ENCODE data around the gene FGF14.
"Not testable (repeated sequence)": the region's sequence is repeated elsewhere in the genome, so short reads cannot be mapped to it uniquely, and the experiment has no call there.

FGF14 gene

GRCh38 chr13:102073251-102073650, 328.6 kb downstream of the FGF14 start:
- Histone ChIP-seq H3K4me1 (ENCODE audit: control insufficient read depth in 1 of 2, insufficient read depth in 2 of 2, low read length in 2 of 2) (no peaks in the 10 kb centered on the region), H3K4me3 (ENCODE audit: low read depth in 1 of 2, low read length in 2 of 2) (no peak overlapping the region), H3K27me3 (ENCODE audit: low read depth, low read length) (no peaks in the 10 kb centered on the region), H3K9me3 (ENCODE audit: control insufficient read depth in 1 of 2, low read length in 2 of 2) (no peaks in the 10 kb centered on the region), H3K27ac (ENCODE audit: low read length) (no peak overlapping the region), H3K36me3 (ENCODE audit: control insufficient read depth in 1 of 2, insufficient read depth in 2 of 2, low read length in 2 of 2) (no peaks in the 10 kb centered on the region)

- Histone ChIP-seq H3K4me1 (ENCODE audit: control insufficient read depth in 1 of 2, insufficient read depth in 2 of 2, low read length in 2 of 2) (no peaks in the 10 kb centered on the region), H3K4me3 (ENCODE audit: low read depth in 1 of 2, low read length in 2 of 2) (no peak overlapping the region), H3K27ac (ENCODE audit: low read length) (no peak overlapping the region), H3K36me3 (ENCODE audit: control insufficient read depth in 1 of 2, insufficient read depth in 2 of 2, low read length in 2 of 2) (no peaks in the 10 kb centered on the region), H3K9me3 (ENCODE audit: control insufficient read depth in 1 of 2, low read length in 2 of 2) (no peaks in the 10 kb centered on the region), H3K27me3 (ENCODE audit: low read depth, low read length) (no peaks in the 10 kb centered on the region)
Measured at GRCh38 chr13:102071711-102072110, 330.1 kb downstream of the FGF14 start.

- not testable (repeated sequence) for H3K9me3 ChIP-seq (ENCODE audit: control insufficient read depth in 1 of 2, low read length in 2 of 2); H3K4me3 ChIP-seq (ENCODE audit: low read depth in 1 of 2, low read length in 2 of 2); H3K27ac ChIP-seq (ENCODE audit: low read length); H3K4me1 ChIP-seq (ENCODE audit: control insufficient read depth in 1 of 2, insufficient read depth in 2 of 2, low read length in 2 of 2); H3K27me3 ChIP-seq (ENCODE audit: low read depth, low read length); H3K36me3 ChIP-seq (ENCODE audit: control insufficient read depth in 1 of 2, insufficient read depth in 2 of 2, low read length in 2 of 2)
Measured at GRCh38 chr13:102068323-102068722, 333.5 kb downstream of the FGF14 start.

- Histone ChIP-seq H3K4me1 (ENCODE audit: control insufficient read depth in 1 of 2, insufficient read depth in 2 of 2, low read length in 2 of 2) (no peaks in the 10 kb centered on the region), H3K27me3 (ENCODE audit: low read depth, low read length) (no peaks in the 10 kb centered on the region), H3K36me3 (ENCODE audit: control insufficient read depth in 1 of 2, insufficient read depth in 2 of 2, low read length in 2 of 2) (no peaks in the 10 kb centered on the region), H3K27ac (ENCODE audit: low read length) (no peak overlapping the region), H3K9me3 (ENCODE audit: control insufficient read depth in 1 of 2, low read length in 2 of 2) (peaks cover 4 to 32% of the 10 kb centered on the region in 2 donors), H3K4me3 (ENCODE audit: low read depth in 1 of 2, low read length in 2 of 2) (no peak overlapping the region)
Measured at GRCh38 chr13:102055090-102055779, 346.6 kb downstream of the FGF14 start.

GRCh38 chr13:102049853-102050252, 352.0 kb downstream of the FGF14 start:
- H3K36me3 ChIP-seq (ENCODE audit: control insufficient read depth in 1 of 2, insufficient read depth in 2 of 2, low read length in 2 of 2), result no peaks in the 10 kb centered on the region
- H3K4me3 ChIP-seq (ENCODE audit: low read depth in 1 of 2, low read length in 2 of 2), result no peak overlapping the region
- no peaks in the 10 kb centered on the region for H3K27me3 ChIP-seq (ENCODE audit: low read depth, low read length)
- H3K27ac ChIP-seq (ENCODE audit: low read length), result no peak overlapping the region
- H3K4me1 ChIP-seq (ENCODE audit: control insufficient read depth in 1 of 2, insufficient read depth in 2 of 2, low read length in 2 of 2), result no peaks in the 10 kb centered on the region
- H3K9me3 ChIP-seq (ENCODE audit: control insufficient read depth in 1 of 2, low read length in 2 of 2), result peaks cover 4 to 32% of the 10 kb centered on the region in 2 donors

GRCh38 chr13:102045731-102046130, 356.1 kb downstream of the FGF14 start:
- Histone ChIP-seq H3K36me3 (ENCODE audit: control insufficient read depth in 1 of 2, insufficient read depth in 2 of 2, low read length in 2 of 2) (no peaks in the 10 kb centered on the region), H3K27ac (ENCODE audit: low read length) (no peak overlapping the region), H3K27me3 (ENCODE audit: low read depth, low read length) (no peaks in the 10 kb centered on the region), H3K4me3 (ENCODE audit: low read depth in 1 of 2, low read length in 2 of 2) (no peak overlapping the region), H3K4me1 (ENCODE audit: control insufficient read depth in 1 of 2, insufficient read depth in 2 of 2, low read length in 2 of 2) (peaks cover 0 to 9% of the 10 kb centered on the region in 2 donors), H3K9me3 (ENCODE audit: control insufficient read depth in 1 of 2, low read length in 2 of 2) (peaks cover 0 to under 1% of the 10 kb centered on the region in 2 donors)

- peaks cover 0 to 9% of the 10 kb centered on the region in 2 donors for H3K4me1 ChIP-seq (ENCODE audit: control insufficient read depth in 1 of 2, insufficient read depth in 2 of 2, low read length in 2 of 2)
- no peak overlapping the region for H3K27ac ChIP-seq (ENCODE audit: low read length)
- H3K4me3 ChIP-seq (ENCODE audit: low read depth in 1 of 2, low read length in 2 of 2), result no peak overlapping the region
- H3K36me3 ChIP-seq (ENCODE audit: control insufficient read depth in 1 of 2, insufficient read depth in 2 of 2, low read length in 2 of 2), result no peaks in the 10 kb centered on the region
- H3K9me3 ChIP-seq (ENCODE audit: control insufficient read depth in 1 of 2, low read length in 2 of 2), result no peaks in the 10 kb centered on the region
- H3K27me3 ChIP-seq (ENCODE audit: low read depth, low read length), result no peaks in the 10 kb centered on the region
Measured at GRCh38 chr13:102042746-102043145, 359.1 kb downstream of the FGF14 start.

- H3K36me3 ChIP-seq (ENCODE audit: control insufficient read depth in 1 of 2, insufficient read depth in 2 of 2, low read length in 2 of 2), result no peaks in the 10 kb centered on the region
- no peak overlapping the region for H3K27ac ChIP-seq (ENCODE audit: low read length)
- no peaks in the 10 kb centered on the region for H3K9me3 ChIP-seq (ENCODE audit: control insufficient read depth in 1 of 2, low read length in 2 of 2)
- peaks cover 0 to 9% of the 10 kb centered on the region in 2 donors for H3K4me1 ChIP-seq (ENCODE audit: control insufficient read depth in 1 of 2, insufficient read depth in 2 of 2, low read length in 2 of 2)
- no peaks in the 10 kb centered on the region for H3K27me3 ChIP-seq (ENCODE audit: low read depth, low read length)
- H3K4me3 ChIP-seq (ENCODE audit: low read depth in 1 of 2, low read length in 2 of 2), result no peak overlapping the region
Measured at GRCh38 chr13:102041544-102041943, 360.3 kb downstream of the FGF14 start.

- Histone ChIP-seq H3K4me1 (ENCODE audit: control insufficient read depth in 1 of 2, insufficient read depth in 2 of 2, low read length in 2 of 2) (peaks cover 0 to 9% of the 10 kb centered on the region in 2 donors), H3K27me3 (ENCODE audit: low read depth, low read length) (no peaks in the 10 kb centered on the region), H3K27ac (ENCODE audit: low read length) (no peak overlapping the region), H3K36me3 (ENCODE audit: control insufficient read depth in 1 of 2, insufficient read depth in 2 of 2, low read length in 2 of 2) (no peaks in the 10 kb centered on the region), H3K4me3 (ENCODE audit: low read depth in 1 of 2, low read length in 2 of 2) (no peak overlapping the region), H3K9me3 (ENCODE audit: control insufficient read depth in 1 of 2, low read length in 2 of 2) (no peaks in the 10 kb centered on the region)
Measured at GRCh38 chr13:102040812-102041211, 361.0 kb downstream of the FGF14 start.

GRCh38 chr13:102039264-102039663, 362.6 kb downstream of the FGF14 start:
- peaks cover 0 to 9% of the 10 kb centered on the region in 2 donors for H3K4me1 ChIP-seq (ENCODE audit: control insufficient read depth in 1 of 2, insufficient read depth in 2 of 2, low read length in 2 of 2)
- H3K36me3 ChIP-seq (ENCODE audit: control insufficient read depth in 1 of 2, insufficient read depth in 2 of 2, low read length in 2 of 2), result no peaks in the 10 kb centered on the region
- no peaks in the 10 kb centered on the region for H3K27me3 ChIP-seq (ENCODE audit: low read depth, low read length)
- no peak overlapping the region for H3K27ac ChIP-seq (ENCODE audit: low read length)
- H3K4me3 ChIP-seq (ENCODE audit: low read depth in 1 of 2, low read length in 2 of 2), result no peak overlapping the region
- no peaks in the 10 kb centered on the region for H3K9me3 ChIP-seq (ENCODE audit: control insufficient read depth in 1 of 2, low read length in 2 of 2)

GRCh38 chr13:102038787-102039186, 363.1 kb downstream of the FGF14 start:
- Histone ChIP-seq H3K4me1 (ENCODE audit: control insufficient read depth in 1 of 2, insufficient read depth in 2 of 2, low read length in 2 of 2) (peaks cover 0 to 9% of the 10 kb centered on the region in 2 donors), H3K27ac (ENCODE audit: low read length) (no peak overlapping the region), H3K27me3 (ENCODE audit: low read depth, low read length) (no peaks in the 10 kb centered on the region), H3K36me3 (ENCODE audit: control insufficient read depth in 1 of 2, insufficient read depth in 2 of 2, low read length in 2 of 2) (no peaks in the 10 kb centered on the region), H3K4me3 (ENCODE audit: low read depth in 1 of 2, low read length in 2 of 2) (no peak overlapping the region), H3K9me3 (ENCODE audit: control insufficient read depth in 1 of 2, low read length in 2 of 2) (no peaks in the 10 kb centered on the region)

GRCh38 chr13:102035969-102036368, 365.9 kb downstream of the FGF14 start:
- Histone ChIP-seq H3K36me3 (ENCODE audit: control insufficient read depth in 1 of 2, insufficient read depth in 2 of 2, low read length in 2 of 2) (no peaks in the 10 kb centered on the region), H3K9me3 (ENCODE audit: control insufficient read depth in 1 of 2, low read length in 2 of 2) (no peaks in the 10 kb centered on the region), H3K27me3 (ENCODE audit: low read depth, low read length) (no peaks in the 10 kb centered on the region), H3K4me3 (ENCODE audit: low read depth in 1 of 2, low read length in 2 of 2) (no peak overlapping the region), H3K27ac (ENCODE audit: low read length) (no peak overlapping the region), H3K4me1 (ENCODE audit: control insufficient read depth in 1 of 2, insufficient read depth in 2 of 2, low read length in 2 of 2) (no peaks in the 10 kb centered on the region)

Data from muscle layer of duodenum (tissue), 2 donors.